ENCODE measurements around the gene DENND1B.

GRCh38 chr1:197615693-197616011, 159.6 kb downstream of the DENND1B start:
- TF ChIP-seq ZKSCAN3 (CRISPR knock-in tag; IDR thresholded peaks at IDR 0.05) (no peak), TEAD2 (tag; IDR thresholded peaks at IDR 0.05) (no peak), TFAP4 (CRISPR knock-in tag; IDR thresholded peaks at IDR 0.05; ENCODE audit: borderline replicate concordance) (no peak), MAX (CRISPR knock-in tag; IDR thresholded peaks at IDR 0.05) (no peak), BRD4 (IDR thresholded peaks at IDR 0.05) (no peak), LEF1 (IDR thresholded peaks at IDR 0.05) (no peak)
